OCI-LY3 (cell line): ENCODE measurements around the gene SERHL2.
"Not testable (repeated sequence)": the region's sequence is repeated elsewhere in the genome, so short reads cannot be mapped to it uniquely, and the experiment has no call there.

ENCODE experiments used
- CTCF ChIP-seq: fragments of 200-600, 300-600 bp; sonication (generic); IDR thresholded peaks from 2 replicates; pipeline ENCODE4 v1.5.1; 2014; ENCODE audit warnings: antibody characterized with exemption, low read length, low read depth
- EZH2phosphoT487 ChIP-seq: fragments of 200-600 bp; shearing (Covaris generic); IDR thresholded peaks from 2 replicates; pipeline ENCODE4 v1.6.1; 2018; ENCODE audit warnings: antibody characterized with exemption, mixed run types, low read depth

DNA sequence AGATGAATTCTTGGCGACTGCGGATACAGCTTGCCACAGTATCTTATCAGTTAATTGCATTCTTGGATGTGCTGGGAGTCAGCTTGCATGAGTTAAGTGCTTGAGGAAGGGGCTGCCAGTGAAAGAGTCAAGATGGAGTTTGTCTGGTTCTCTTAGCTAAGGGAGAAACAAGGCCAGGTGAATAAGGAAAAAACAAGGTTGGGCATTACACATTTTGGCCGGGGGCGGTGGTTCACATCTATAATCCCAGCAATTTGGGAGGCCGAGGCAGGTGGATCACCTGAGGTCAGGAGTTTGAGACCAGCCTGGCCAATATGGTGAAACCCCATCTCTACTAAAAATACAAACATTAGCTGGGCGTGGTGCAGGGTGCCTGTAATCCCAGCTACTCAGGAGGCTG lies 5.6 kb upstream of the SERHL2 start:
- not testable (repeated sequence) for TF ChIP-seq CTCF, EZH2phosphoT487
